Stomach (tissue), 4 donors: Measurements from ENCODE around the gene AK9.

Experiments used
- EP300 ChIP-seq: sonication (generic); formaldehyde crosslinking; IDR thresholded peaks from one replicate; pipeline ENCODE4 v1.6.1; 2017; ENCODE audit warnings: antibody characterized with exemption
- POLR2A ChIP-seq, 4 donors: fragments of 450-650 bp; IDR thresholded peaks; one replicate each; pipeline ENCODE4 v1.6.1; 2016; ENCODE audit warnings: antibody characterized with exemption in 4 of 4, control low read depth in 2 of 4, mild to moderate bottlenecking in 1 of 4, moderate library complexity in 1 of 4
- TF ChIP-seq, protein P1 (sequence below), 7 experiments: fragments of 450-650 bp in 4 of 7; fragments of 200-600 bp in 3 of 7; sonication (generic) in 3 of 7; IDR thresholded peaks; one replicate each; pipeline ENCODE4 v1.5.1; 2016 to 2019; ENCODE audit warnings: antibody characterized with exemption in 7 of 7, control low read depth in 2 of 7, mild to moderate bottlenecking in 1 of 7

DNA sequence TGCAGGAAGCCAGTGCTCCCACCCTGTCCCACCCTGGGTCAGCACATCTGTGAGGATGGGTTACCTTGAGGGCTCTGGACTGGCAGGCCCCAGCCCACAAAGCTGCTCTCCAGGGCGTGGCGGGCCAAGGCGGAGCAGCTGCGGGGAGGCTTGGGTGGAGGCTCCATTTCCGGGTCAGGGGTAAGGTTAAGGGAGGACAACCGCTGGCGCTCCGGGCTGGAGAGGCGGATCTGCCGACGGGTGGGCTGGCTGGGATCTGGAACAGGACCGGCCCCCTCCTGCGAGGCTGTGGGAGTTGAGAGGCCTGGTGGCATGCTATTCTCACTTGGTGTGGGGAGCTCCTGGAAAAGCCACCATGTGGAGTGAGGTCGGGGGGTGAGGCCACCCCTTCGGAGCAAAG is 244.9 kb downstream of the AK9 start:
- TF ChIP-seq, protein P1, sequence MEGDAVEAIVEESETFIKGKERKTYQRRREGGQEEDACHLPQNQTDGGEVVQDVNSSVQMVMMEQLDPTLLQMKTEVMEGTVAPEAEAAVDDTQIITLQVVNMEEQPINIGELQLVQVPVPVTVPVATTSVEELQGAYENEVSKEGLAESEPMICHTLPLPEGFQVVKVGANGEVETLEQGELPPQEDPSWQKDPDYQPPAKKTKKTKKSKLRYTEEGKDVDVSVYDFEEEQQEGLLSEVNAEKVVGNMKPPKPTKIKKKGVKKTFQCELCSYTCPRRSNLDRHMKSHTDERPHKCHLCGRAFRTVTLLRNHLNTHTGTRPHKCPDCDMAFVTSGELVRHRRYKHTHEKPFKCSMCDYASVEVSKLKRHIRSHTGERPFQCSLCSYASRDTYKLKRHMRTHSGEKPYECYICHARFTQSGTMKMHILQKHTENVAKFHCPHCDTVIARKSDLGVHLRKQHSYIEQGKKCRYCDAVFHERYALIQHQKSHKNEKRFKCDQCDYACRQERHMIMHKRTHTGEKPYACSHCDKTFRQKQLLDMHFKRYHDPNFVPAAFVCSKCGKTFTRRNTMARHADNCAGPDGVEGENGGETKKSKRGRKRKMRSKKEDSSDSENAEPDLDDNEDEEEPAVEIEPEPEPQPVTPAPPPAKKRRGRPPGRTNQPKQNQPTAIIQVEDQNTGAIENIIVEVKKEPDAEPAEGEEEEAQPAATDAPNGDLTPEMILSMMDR (IDR thresholded peaks at IDR 0.05) = no peak
- TF ChIP-seq POLR2A (IDR thresholded peaks at IDR 0.05) (no peak), EP300 (no peak)
